Stomach (tissue), 9 donors: ENCODE measurements around the gene BCAR3. TPM values are rescaled to one million over a fixed set of nuclear protein-coding genes. Genes with fewer than 3 reads are reported as not detected.

Source experiments
- DNase-seq, 2 donors: peaks; one replicate each; pipeline versions ENCODE4 v3.0.0 to v3.0.0-alpha.2; 2013 to 2019
- H3K27ac ChIP-seq, 5 donors: fragments of 200-600 bp in 4 of 5; sonication (generic) in 4 of 5; one replicate each; pipeline ENCODE4 v1.5.1; 2013 to 2019; ENCODE audit warnings: mild to moderate bottlenecking in 1 of 5, moderate library complexity in 1 of 5
- H3K27me3 ChIP-seq, 3 donors: fragments of 200-600 bp; sonication (generic); one replicate each; pipeline ENCODE4 v1.5.1; 2017 to 2019; ENCODE audit warnings: mixed run types in 1 of 3
- H3K36me3 ChIP-seq, 4 donors: fragments of 200-600 bp; sonication (generic); 1 replicate in 3 of 4; 2 replicates in 1 of 4; pipeline ENCODE4 v1.5.1; 2016 to 2019
- H3K4me1 ChIP-seq, 4 donors: fragments of 200-600 bp; sonication (generic); one replicate each; pipeline ENCODE4 v1.5.1; 2016 to 2019
- H3K4me3 ChIP-seq, 4 donors: fragments of 200-600 bp; sonication (generic) in 3 of 4; one replicate each; pipeline ENCODE4 v1.5.1; 2016 to 2019; ENCODE audit warnings: mild to moderate bottlenecking in 1 of 4
- H3K9me3 ChIP-seq, 4 donors: fragments of 200-600 bp; sonication (generic); one replicate each; pipeline ENCODE4 v1.5.1; 2016 to 2019
- CTCF ChIP-seq, 7 experiments: fragments of 450-650 bp in 4 of 7; fragments of 200-600 bp in 3 of 7; sonication (generic) in 3 of 7; IDR thresholded peaks; one replicate each; pipeline ENCODE4 v1.5.1; 2016 to 2019; ENCODE audit warnings: antibody characterized with exemption in 7 of 7, control low read depth in 2 of 7, mild to moderate bottlenecking in 1 of 7
- EP300 ChIP-seq: sonication (generic); formaldehyde crosslinking; IDR thresholded peaks from one replicate; pipeline ENCODE4 v1.6.1; 2017; ENCODE audit warnings: antibody characterized with exemption
- POLR2A ChIP-seq, 4 donors: fragments of 450-650 bp; IDR thresholded peaks; one replicate each; pipeline ENCODE4 v1.6.1; 2016; ENCODE audit warnings: antibody characterized with exemption in 4 of 4, control low read depth in 2 of 4, mild to moderate bottlenecking in 1 of 4, moderate library complexity in 1 of 4
- POLR2AphosphoS5 ChIP-seq, 3 donors: sonication (generic); formaldehyde crosslinking; IDR thresholded peaks; one replicate each; pipeline ENCODE4 v1.6.1; 2016; ENCODE audit warnings: antibody characterized with exemption in 3 of 3
- WGBS, 5 donors: extraction: QIAGEN DNeasy Blood & Tissue Kit in 3 of 5; methylation state at CpG; one replicate each; pipeline versions ENCODE4 v1.1.5 to v1.1.7; 2013 to 2018; 5-methylcytosine and 5-hydroxymethylcytosine counted together
- intact Hi-C: fragments of 100-400 bp; cut with DNase I; formaldehyde crosslinking; loops from one replicate; pipeline ENCODE4 v1.15.1; 2023; ENCODE audit warnings: low total_unique reads
- polyA plus RNA-seq, 3 donors: library from polyadenylated mRNA; stranded (reverse); fragments of 200-250 nt; gene quantifications; one replicate each; pipeline ENCODE4 v1.2.3, GENCODE V29; 2013
- total RNA-seq, 5 donors: library from RNA; depleted of rRNA; stranded (reverse); fragments of >200 nt; gene quantifications; one replicate each; pipeline versions ENCODE4 v1.1.0 to v1.2.3, GENCODE V29; 2014 to 2016
- donor health status: healthy with polysubstance abuse.
- donor health status: Bipolar disorder and iron deficiency.
- donor health status: healthy.

BCAR3 gene
- total and polyA plus RNA-seq, 8 donors: 5.6 to 28.0 (median 19.3) TPM

- intact Hi-C loops: no loop called here
These were observed 57.8 kb downstream of the BCAR3 start for GRCh38 chr1:93623875-93624274.

GRCh38 chr1:93623436-93623835 lies 58.2 kb downstream of the BCAR3 start:
- Histone ChIP-seq H3K4me3 (no peak overlapping the region), H3K27me3 (no peaks in the 10 kb centered on the region), H3K36me3 (no peaks in the 10 kb centered on the region), H3K9me3 (no peaks in the 10 kb centered on the region), H3K4me1 (peaks cover 11 to 64% (median 25%) of the 10 kb centered on the region in 4 donors), H3K27ac (no peak overlapping the region)
- intact Hi-C loops: no loop called here
- TF ChIP-seq CTCF (IDR thresholded peaks at IDR 0.05): no peak
- DNase-seq: no peak

More at GRCh38 chr1:93623875-93624274, 57.8 kb downstream of the BCAR3 start:
- no peak overlapping the region for H3K4me3 ChIP-seq
- DNase-seq: no peak
- no peak for TF ChIP-seq POLR2A (IDR thresholded peaks at IDR 0.05)
- no peak for TF ChIP-seq CTCF (IDR thresholded peaks at IDR 0.05)
- TF ChIP-seq EP300: no peak
- TF ChIP-seq POLR2AphosphoS5 (IDR thresholded peaks at IDR 0.05): no peak
- no peaks in the 10 kb centered on the region for H3K36me3 ChIP-seq
- H3K9me3 ChIP-seq: no peaks in the 10 kb centered on the region
- no peak overlapping the region for H3K27ac ChIP-seq
- H3K27me3 ChIP-seq: no peaks in the 10 kb centered on the region
- H3K4me1 ChIP-seq: peaks cover 9 to 61% (median 22%) of the 10 kb centered on the region in 4 donors
- 30 to 73% (median 52%) methylated on average over 1 of the region's 1 CpG for WGBS, 5 donors

- WGBS, 5 donors: 93 to 96% (median 93%) methylated on average over 5 of the region's 5 CpGs
- H3K36me3 ChIP-seq: no peaks in the 10 kb centered on the region
- no peaks in the 10 kb centered on the region for H3K9me3 ChIP-seq
- H3K4me1 ChIP-seq: peaks cover 33 to 86% (median 45%) of the 10 kb centered on the region in 4 donors
- H3K27ac ChIP-seq: peak overlapping the region in 2 of 5 donors; percentile 28 to 38
- no peak overlapping the region for H3K4me3 ChIP-seq
- no peak for DNase-seq
- no peaks in the 10 kb centered on the region for H3K27me3 ChIP-seq
- intact Hi-C loops: no loop called here
- no peak for TF ChIP-seq EP300
- TF ChIP-seq POLR2AphosphoS5 (IDR thresholded peaks at IDR 0.05): no peak
- TF ChIP-seq POLR2A (IDR thresholded peaks at IDR 0.05): no peak
- no peak for TF ChIP-seq CTCF (IDR thresholded peaks at IDR 0.05)
These were observed 60.4 kb downstream of the BCAR3 start for GRCh38 chr1:93621246-93621645.

- H3K36me3 ChIP-seq: no peaks in the 10 kb centered on the region
- H3K27me3 ChIP-seq: no peaks in the 10 kb centered on the region
- intact Hi-C loops: no loop called here
- WGBS, 5 donors: 53 to 79% (median 74%) methylated on average over 4 of the region's 4 CpGs
- DNase-seq: peak in 1 of 2 donors; percentile 68
- H3K27ac ChIP-seq: peak overlapping the region in 2 of 5 donors; percentile 6 to 11
- H3K9me3 ChIP-seq: no peaks in the 10 kb centered on the region
- no peak overlapping the region for H3K4me3 ChIP-seq
- peaks cover 37 to 86% (median 45%) of the 10 kb centered on the region in 4 donors for H3K4me1 ChIP-seq
- TF ChIP-seq POLR2AphosphoS5 (IDR thresholded peaks at IDR 0.05) (peak in 1 of 3 donors; percentile 57), CTCF (IDR thresholded peaks at IDR 0.05) (no peak), POLR2A (IDR thresholded peaks at IDR 0.05) (no peak), EP300 (no peak)
These were observed 60.8 kb downstream of the BCAR3 start for GRCh38 chr1:93620841-93621210.
